Left lung (tissue), 10 donors: ENCODE data around the gene KNTC1. TPM values are rescaled to one million over a fixed set of nuclear protein-coding genes. Genes with fewer than 3 reads are reported as not detected.
"Not testable (repeated sequence)": the region's sequence is repeated elsewhere in the genome, so short reads cannot be mapped to it uniquely, and the experiment has no call there.

ENCODE experiments used
- ATAC-seq: fragments of 200-7000 bp; cut with Tn5 transposase; one replicate; pipeline ENCODE4 v1.9.1; 2020; ENCODE audit warnings: moderate library complexity
- DNase-seq, 4 donors: peaks; one replicate each; pipeline ENCODE4 v3.0.0-alpha.2; 2013 to 2020
- H3K27ac ChIP-seq, 2 donors: fragments of 200-600 bp; sonication (generic) in 1 of 2; one replicate each; pipeline versions ENCODE4 v1.5.0 to v1.8.0; 2020 to 2021
- H3K27me3 ChIP-seq, 2 donors: fragments of 200-600 bp; sonication (generic) in 1 of 2; one replicate each; pipeline versions ENCODE4 v1.5.0 to v1.8.0; 2020 to 2021
- H3K36me3 ChIP-seq, 2 donors: fragments of 200-600 bp; sonication (generic) in 1 of 2; one replicate each; pipeline versions ENCODE4 v1.5.0 to v1.8.0; 2020 to 2021
- H3K4me1 ChIP-seq, 2 donors: fragments of 200-600 bp; one replicate each; pipeline ENCODE4 v1.8.0; 2021
- H3K4me3 ChIP-seq, 2 donors: fragments of 200-600 bp; sonication (generic) in 1 of 2; one replicate each; pipeline versions ENCODE4 v1.5.0 to v1.8.0; 2020 to 2021; ENCODE audit warnings: mild to moderate bottlenecking in 1 of 2
- H3K9me3 ChIP-seq, 2 donors: fragments of 200-600 bp; sonication (generic) in 1 of 2; one replicate each; pipeline versions ENCODE4 v1.5.0 to v1.8.0; 2020 to 2021
- CTCF ChIP-seq, 2 donors: fragments of 200-600 bp; sonication (generic) in 1 of 2; IDR thresholded peaks; one replicate each; pipeline versions ENCODE4 v1.5.0 to v1.8.0; 2021; ENCODE audit warnings: antibody characterized with exemption in 2 of 2
- intact Hi-C, 2 donors: fragments of 100-400 bp; cut with DNase I; formaldehyde crosslinking; loops; one replicate each; pipeline versions ENCODE4 v1.11.2 to v1.14.2; 2022
- polyA plus RNA-seq, 6 donors: library from polyadenylated mRNA; unstranded; fragments of 120-200 nt; gene quantifications; one replicate each; pipeline ENCODE4 v1.2.1, GENCODE V29; 2013; ENCODE audit not compliant: insufficient read length in 6 of 6
- total RNA-seq, 2 donors: library from RNA; stranded (reverse); fragmentation: NEBNext Ultra II Directional; extraction: Animal tissue kit (Norgen Biotek cat#: 25700); gene quantifications; one replicate each; pipeline ENCODE4 v1.2.1, GENCODE V29; 2021
- donor health status: DM: no; HTN: yes; CAD: no.
- donor health status: DM: no; HTN: no; CAD: no.

The KNTC1 gene
- total and polyA plus RNA-seq, 8 donors = 13.6 to 64.7 (median 53.9) TPM

DNA sequence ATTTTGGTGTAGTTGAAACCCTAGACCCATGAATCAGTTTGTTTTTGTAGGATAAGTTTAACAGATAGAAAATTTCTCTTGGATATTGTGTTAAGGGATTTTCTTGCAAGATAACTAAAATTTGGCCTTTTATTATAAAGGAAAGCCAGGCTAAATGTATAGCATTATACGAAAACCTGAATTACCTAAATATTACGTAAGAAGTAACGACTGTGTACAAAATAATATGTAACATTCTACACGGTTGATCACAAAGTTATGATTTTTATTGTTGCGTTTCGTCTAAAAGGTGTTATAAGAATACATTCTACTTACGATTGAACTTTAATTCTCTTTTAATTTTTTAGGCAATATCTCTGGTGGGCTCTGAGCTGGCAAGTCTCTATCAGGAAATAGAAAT lies 63.9 kb downstream of the KNTC1 start:
- ATAC-seq = no peak
- no peak overlapping the region for H3K27ac ChIP-seq
- no peaks in the 10 kb centered on the region for H3K27me3 ChIP-seq
- H3K4me1 ChIP-seq = no peaks in the 10 kb centered on the region
- intact Hi-C loops = no loop called here
- H3K36me3 ChIP-seq = peaks cover 0 to 56% of the 10 kb centered on the region in 2 donors
- DNase-seq = no peak
- TF ChIP-seq CTCF (IDR thresholded peaks at IDR 0.05) = no peak
- no peak overlapping the region for H3K4me3 ChIP-seq
- H3K9me3 ChIP-seq = no peaks in the 10 kb centered on the region

DNA sequence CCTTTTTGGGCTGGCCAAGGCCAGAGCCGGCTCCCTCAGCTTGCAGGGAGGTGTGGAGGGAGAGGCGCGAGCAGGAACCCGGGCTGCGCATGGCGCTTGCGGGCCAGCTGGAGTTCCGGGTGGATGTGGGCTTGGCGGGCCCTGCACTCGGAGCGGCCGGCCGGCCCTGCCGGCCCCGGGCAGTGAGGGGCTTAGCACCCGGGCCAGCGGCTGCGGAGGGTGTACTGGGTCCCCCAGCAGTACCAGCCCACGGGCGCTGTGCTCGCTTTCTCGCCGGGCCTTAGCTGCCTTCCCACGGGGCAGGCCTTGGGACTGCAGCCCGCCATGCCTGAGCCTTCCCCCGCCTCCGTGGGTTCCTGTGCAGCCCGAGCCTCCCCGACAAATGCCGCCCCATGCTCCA lies 64.9 kb downstream of the KNTC1 start:
- H3K27me3 ChIP-seq, intact Hi-C loops, H3K9me3 ChIP-seq, DNase-seq, H3K4me3 ChIP-seq, H3K4me1 ChIP-seq, ATAC-seq, H3K27ac ChIP-seq: not testable (repeated sequence)
- H3K36me3 ChIP-seq = peaks cover 0 to 47% of the 10 kb centered on the region in 2 donors

DNA sequence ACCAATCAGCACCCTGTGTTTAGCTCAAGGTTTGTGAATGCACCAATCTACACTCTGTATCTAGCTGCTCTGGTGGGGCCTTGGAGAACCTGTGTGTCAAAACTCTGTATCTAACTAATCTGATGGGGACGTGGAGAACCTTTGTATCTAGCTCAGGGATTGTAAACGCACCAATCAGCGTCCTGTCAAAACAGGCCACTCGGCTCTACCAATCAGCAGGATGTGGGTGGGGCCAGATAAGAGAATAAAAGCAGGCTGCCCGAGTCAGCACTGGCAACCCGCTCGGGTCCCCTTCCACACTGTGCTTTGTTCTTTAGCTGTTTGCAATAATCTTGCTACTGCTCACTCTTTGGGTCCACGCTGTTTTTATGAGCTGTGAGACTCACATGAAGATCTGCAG lies 65.5 kb downstream of the KNTC1 start:
- not testable (repeated sequence) for ATAC-seq, H3K27me3 ChIP-seq

GRCh38 chr12:122593910-122594309 lies 66.9 kb downstream of the KNTC1 start:
- H3K4me3 ChIP-seq = no peak overlapping the region
- H3K9me3 ChIP-seq = no peaks in the 10 kb centered on the region
- H3K4me1 ChIP-seq = no peaks in the 10 kb centered on the region
- H3K27me3 ChIP-seq = no peaks in the 10 kb centered on the region
- H3K36me3 ChIP-seq = peaks cover 0 to 51% of the 10 kb centered on the region in 2 donors
- intact Hi-C loops = no loop called here
- DNase-seq = no peak
- H3K27ac ChIP-seq = no peak overlapping the region
- no peak for TF ChIP-seq CTCF (IDR thresholded peaks at IDR 0.05)
- no peak for ATAC-seq

More for the DNA sequence above, 65.5 kb downstream of the KNTC1 start:
- H3K27ac ChIP-seq, intact Hi-C loops, H3K4me1 ChIP-seq, H3K4me3 ChIP-seq, H3K9me3 ChIP-seq, DNase-seq: not testable (repeated sequence)
- peaks cover 0 to 46% of the 10 kb centered on the region in 2 donors for H3K36me3 ChIP-seq

DNA sequence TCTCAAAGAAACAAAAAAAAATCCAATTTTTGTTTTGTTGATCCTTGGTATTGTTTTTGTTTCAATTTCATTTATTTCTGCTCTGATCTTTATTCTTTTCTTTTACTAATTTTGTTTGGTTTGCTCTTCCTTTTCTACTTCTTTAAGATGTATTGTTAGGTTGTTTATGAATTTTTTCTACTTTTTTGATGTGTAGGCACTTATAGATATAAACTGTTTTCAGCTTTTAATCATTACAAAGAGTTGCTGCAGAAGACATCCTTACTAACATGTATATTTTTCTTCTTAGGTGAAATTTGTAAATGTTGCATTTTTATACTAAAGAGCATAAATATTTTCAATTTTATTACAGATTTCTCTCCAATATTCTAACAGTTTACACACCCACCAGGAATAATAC lies 69.8 kb downstream of the KNTC1 start:
- no peak for ATAC-seq
- Histone ChIP-seq H3K4me3 (no peak overlapping the region), H3K4me1 (no peaks in the 10 kb centered on the region), H3K9me3 (no peaks in the 10 kb centered on the region), H3K27ac (no peak overlapping the region), H3K27me3 (no peaks in the 10 kb centered on the region), H3K36me3 (peaks cover 0 to 32% of the 10 kb centered on the region in 2 donors)
- no peak for DNase-seq
- intact Hi-C loops = no loop called here
- TF ChIP-seq CTCF (IDR thresholded peaks at IDR 0.05) = no peak

DNA sequence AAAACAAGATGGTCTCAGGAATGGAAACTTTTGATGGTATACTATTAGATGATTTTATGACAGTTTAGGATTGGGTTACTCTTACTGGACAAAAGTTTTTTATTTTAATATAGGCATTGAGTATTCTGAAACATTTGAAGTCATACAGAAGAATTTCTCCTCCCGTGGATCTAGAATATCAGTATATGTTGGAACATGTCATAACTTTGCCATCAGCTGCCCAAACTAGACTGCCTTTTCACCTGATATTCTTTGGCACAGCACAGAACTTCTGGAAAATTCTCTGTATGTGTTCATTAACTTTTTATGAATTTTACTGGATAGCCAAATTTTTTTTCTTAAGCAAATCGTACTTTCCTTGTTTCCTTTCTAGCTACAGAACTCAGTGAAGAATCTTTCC lies 75.4 kb downstream of the KNTC1 start:
- no peaks in the 10 kb centered on the region for H3K27me3 ChIP-seq
- no peak overlapping the region for H3K27ac ChIP-seq
- H3K4me3 ChIP-seq = no peak overlapping the region
- no peaks in the 10 kb centered on the region for H3K9me3 ChIP-seq
- H3K36me3 ChIP-seq = peaks cover 0 to 25% of the 10 kb centered on the region in 2 donors
- DNase-seq (no peak), ATAC-seq (no peak)
- no peak for TF ChIP-seq CTCF (IDR thresholded peaks at IDR 0.05)
- no peaks in the 10 kb centered on the region for H3K4me1 ChIP-seq
- intact Hi-C loops = no loop called here
